ENCODE results near the gene UBE2E2.

Gene UBE2E2

GRCh38 chr3:23199649-23200048, 3.5 kb upstream of the UBE2E2 start:
- DNase-seq, result no peak

- no peak for DNase-seq
Observed at GRCh38 chr3:23201154-23201838, 1.8 kb upstream of the UBE2E2 start.

- DNase-seq, result no peak
Observed at GRCh38 chr3:23202203-23202920, 765 bp upstream of the UBE2E2 start.

- no peak for DNase-seq
Observed at GRCh38 chr3:23203708-23204330, 692 bp downstream of the UBE2E2 start.

GRCh38 chr3:23206366-23206765, 3.2 kb downstream of the UBE2E2 start:
- no peak for DNase-seq

- no peak for DNase-seq
Observed at GRCh38 chr3:23209103-23209502, 6.0 kb downstream of the UBE2E2 start.

- no peak for DNase-seq
Observed at GRCh38 chr3:23209747-23210487, 6.8 kb downstream of the UBE2E2 start.

- DNase-seq, result no peak
Observed at GRCh38 chr3:23213813-23214212, 10.7 kb downstream of the UBE2E2 start.

- DNase-seq, result no peak
Observed at GRCh38 chr3:23217872-23218554, 14.9 kb downstream of the UBE2E2 start.

GRCh38 chr3:23219117-23219516, 16.0 kb downstream of the UBE2E2 start:
- no peak for DNase-seq

- no peak for DNase-seq
Observed at GRCh38 chr3:23219552-23219951, 16.4 kb downstream of the UBE2E2 start.

GRCh38 chr3:23221136-23221535, 18.0 kb downstream of the UBE2E2 start:
- DNase-seq, result no peak

- no peak for DNase-seq
Observed at GRCh38 chr3:23232016-23232415, 28.9 kb downstream of the UBE2E2 start.

GRCh38 chr3:23232854-23233253, 29.7 kb downstream of the UBE2E2 start:
- DNase-seq, result no peak

GRCh38 chr3:23235264-23235663, 32.1 kb downstream of the UBE2E2 start:
- DNase-seq, result no peak

GRCh38 chr3:23236890-23237289, 33.8 kb downstream of the UBE2E2 start:
- DNase-seq, result no peak

GRCh38 chr3:23238156-23238555, 35.0 kb downstream of the UBE2E2 start:
- DNase-seq, result no peak

GRCh38 chr3:23238578-23238977, 35.5 kb downstream of the UBE2E2 start:
- no peak for DNase-seq

- DNase-seq, result no peak
Observed at GRCh38 chr3:23239211-23240068, 36.3 kb downstream of the UBE2E2 start.

- no peak for DNase-seq
Observed at GRCh38 chr3:23240171-23240785, 37.2 kb downstream of the UBE2E2 start.

- no peak for DNase-seq
Observed at GRCh38 chr3:23241256-23241655, 38.1 kb downstream of the UBE2E2 start.

All from DMS79 (cell line).